Sigmoid colon (tissue), 7 donors: ENCODE measurements around the gene MAGEA2. TPM values are rescaled to one million over a fixed set of nuclear protein-coding genes. Genes with fewer than 3 reads are reported as not detected.
"Not testable (repeated sequence)": the region's sequence is repeated elsewhere in the genome, so short reads cannot be mapped to it uniquely, and the experiment has no call there.

Source experiments
- DNase-seq: peaks from one replicate; pipeline ENCODE4 v3.0.0-alpha.2; 2019
- H3K27ac ChIP-seq, 4 donors: fragments of 200-600 bp; sonication (generic); one replicate each; pipeline ENCODE4 v1.5.1; 2016 to 2019; ENCODE audit warnings: mild to moderate bottlenecking in 1 of 4
- H3K27me3 ChIP-seq, 3 donors: fragments of 200-600 bp; sonication (generic); one replicate each; pipeline ENCODE4 v1.5.1; 2019; ENCODE audit warnings: mild to moderate bottlenecking in 1 of 3
- H3K36me3 ChIP-seq, 4 donors: fragments of 200-600 bp; sonication (generic); one replicate each; pipeline ENCODE4 v1.5.1; 2016 to 2019
- H3K4me1 ChIP-seq, 4 donors: fragments of 200-600 bp; sonication (generic); one replicate each; pipeline ENCODE4 v1.5.1; 2017 to 2019
- H3K4me3 ChIP-seq, 4 donors: fragments of 200-600 bp; sonication (generic); one replicate each; pipeline ENCODE4 v1.5.1; 2017 to 2019; ENCODE audit warnings: mild to moderate bottlenecking in 2 of 4, moderate library complexity in 1 of 4
- H3K9me3 ChIP-seq, 4 donors: fragments of 200-600 bp in 3 of 4; sonication (generic) in 3 of 4; one replicate each; pipeline versions ENCODE4 v1.5.1 to v1.6.1; 2013 to 2019
- CTCF ChIP-seq, 4 experiments: fragments of 450-650 bp in 3 of 4; fragments of 200-600 bp in 1 of 4; IDR thresholded peaks; one replicate each; pipeline ENCODE4 v1.5.1; 2016 to 2019; ENCODE audit warnings: antibody characterized with exemption in 4 of 4, mild to moderate bottlenecking in 3 of 4, moderate library complexity in 2 of 4
- EP300 ChIP-seq, 4 donors: sonication (generic); formaldehyde crosslinking; IDR thresholded peaks; one replicate each; pipeline ENCODE4 v1.6.1; 2017; ENCODE audit warnings: antibody characterized with exemption in 4 of 4
- POLR2A ChIP-seq, 2 donors: fragments of 450-650 bp; IDR thresholded peaks; one replicate each; pipeline ENCODE4 v1.6.1; 2016; ENCODE audit warnings: antibody characterized with exemption in 2 of 2, mild to moderate bottlenecking in 2 of 2, moderate library complexity in 2 of 2
- POLR2AphosphoS5 ChIP-seq, 4 donors: sonication (generic); formaldehyde crosslinking; IDR thresholded peaks; one replicate each; pipeline ENCODE4 v1.6.1; 2017; ENCODE audit warnings: antibody characterized with exemption in 4 of 4
- WGBS, 2 donors: extraction: QIAGEN DNeasy Blood & Tissue Kit; methylation state at CpG; one replicate each; pipeline ENCODE4 v1.1.7; 2013; 5-methylcytosine and 5-hydroxymethylcytosine counted together
- intact Hi-C: fragments of 100-400 bp; cut with DNase I; formaldehyde crosslinking; loops from one replicate; pipeline ENCODE4 v1.15.1; 2023
- polyA plus RNA-seq, 3 donors: library from polyadenylated mRNA; stranded (reverse); fragments of 200-250 nt; gene quantifications; one replicate each; pipeline ENCODE4 v1.2.3, GENCODE V29; 2013
- total RNA-seq, 4 donors: library from RNA; depleted of rRNA; stranded (reverse); fragments of >200 nt; gene quantifications; one replicate each; pipeline ENCODE4 v1.1.0, GENCODE V29; 2016
- donor health status: healthy with polysubstance abuse.
- donor health status: Bipolar disorder and iron deficiency.
- donor health status: healthy.

MAGEA2 gene
- total and polyA plus RNA-seq, 7 donors, result not detected

GRCh38 chrX:152738560-152738959, 15.1 kb downstream of the MAGEA2 start:
- Histone ChIP-seq H3K27ac (no peak overlapping the region), H3K9me3 (no peaks in the 10 kb centered on the region), H3K4me1 (no peaks in the 10 kb centered on the region), H3K36me3 (no peaks in the 10 kb centered on the region), H3K4me3 (no peak overlapping the region), H3K27me3 (no peaks in the 10 kb centered on the region)
- TF ChIP-seq POLR2AphosphoS5 (IDR thresholded peaks at IDR 0.05), result no peak
- 90 to 93% methylated on average over 5 of the region's 5 CpGs for WGBS, 2 donors
- intact Hi-C loops, result no loop called here
- no peak for DNase-seq

- DNase-seq, H3K9me3 ChIP-seq, H3K36me3 ChIP-seq, H3K4me1 ChIP-seq, H3K27me3 ChIP-seq, intact Hi-C loops, H3K27ac ChIP-seq, H3K4me3 ChIP-seq: not testable (repeated sequence)
- WGBS, 2 donors, result 85 to 88% methylated on average over 12 of the region's 12 CpGs
Measured at GRCh38 chrX:152736528-152736927, 17.1 kb downstream of the MAGEA2 start.

GRCh38 chrX:152735860-152736511, 17.7 kb downstream of the MAGEA2 start:
- Histone ChIP-seq H3K4me1 (no peaks in the 10 kb centered on the region), H3K27me3 (no peaks in the 10 kb centered on the region), H3K36me3 (no peaks in the 10 kb centered on the region), H3K9me3 (no peaks in the 10 kb centered on the region), H3K4me3 (no peak overlapping the region), H3K27ac (no peak overlapping the region)
- 89 to 93% methylated on average over 12 of the region's 12 CpGs for WGBS, 2 donors
- no peak for DNase-seq
- intact Hi-C loops, result no loop called here
- TF ChIP-seq CTCF (IDR thresholded peaks at IDR 0.05), result no peak
- TF ChIP-seq POLR2AphosphoS5 (IDR thresholded peaks at IDR 0.05), result no peak
- no peak for TF ChIP-seq POLR2A (IDR thresholded peaks at IDR 0.05)
- TF ChIP-seq EP300 (IDR thresholded peaks at IDR 0.05), result no peak

- WGBS, 2 donors, result 68 to 87% methylated on average over 2 of the region's 2 CpGs
- Histone ChIP-seq H3K4me3 (no peak overlapping the region), H3K4me1 (no peaks in the 10 kb centered on the region), H3K27ac (no peak overlapping the region), H3K36me3 (no peaks in the 10 kb centered on the region), H3K9me3 (no peaks in the 10 kb centered on the region), H3K27me3 (no peaks in the 10 kb centered on the region)
- intact Hi-C loops, result no loop called here
- no peak for DNase-seq
- TF ChIP-seq CTCF (IDR thresholded peaks at IDR 0.05), result no peak
- TF ChIP-seq POLR2AphosphoS5 (IDR thresholded peaks at IDR 0.05), result no peak
- no peak for TF ChIP-seq POLR2A (IDR thresholded peaks at IDR 0.05)
- no peak for TF ChIP-seq EP300 (IDR thresholded peaks at IDR 0.05)
Measured at GRCh38 chrX:152735101-152735500, 18.5 kb downstream of the MAGEA2 start.

- H3K27me3 ChIP-seq, intact Hi-C loops, H3K27ac ChIP-seq, H3K4me3 ChIP-seq, H3K4me1 ChIP-seq, H3K36me3 ChIP-seq, DNase-seq, H3K9me3 ChIP-seq: not testable (repeated sequence)
- 93% methylated on average over 22 of the region's 22 CpGs for WGBS, 2 donors
Measured at GRCh38 chrX:152734143-152734858, 19.3 kb downstream of the MAGEA2 start.

GRCh38 chrX:152733261-152733975, 20.2 kb downstream of the MAGEA2 start, which contains the start of the genes CSAG1 and MAGEA12:
TSS of gene CSAG1 (minus strand) at chrX:152733721. CDS start at chrX:152732460, 1,261 bp downstream.
TSS of gene MAGEA12 (plus strand) at chrX:152733757. CDS start at chrX:152736162, 2,405 bp downstream.
- DNase-seq, result no peak
- TF ChIP-seq POLR2A (IDR thresholded peaks at IDR 0.05) (no peak), EP300 (IDR thresholded peaks at IDR 0.05) (no peak), CTCF (IDR thresholded peaks at IDR 0.05) (no peak), POLR2AphosphoS5 (IDR thresholded peaks at IDR 0.05) (no peak)
- intact Hi-C loops, result no loop called here
- Histone ChIP-seq H3K27me3 (no peaks in the 10 kb centered on the region), H3K36me3 (no peaks in the 10 kb centered on the region), H3K27ac (no peak within 1 kb of the TSS), H3K4me1 (no peaks in the 10 kb centered on the region), H3K4me3 (no peak within 1 kb of the TSS), H3K9me3 (no peaks in the 10 kb centered on the region)
- 88 to 93% methylated on average over 19 to 20 of the region's 21 CpGs for WGBS, 2 donors
